Stimulated activated naive CD8-positive, alpha-beta T cell treated with anti-CD3 and anti-CD28 coated beads, Interleukin-15, amount 100 ng/mL, for 72 hours (primary cell): ENCODE results near the gene PNMA8B.

ENCODE experiments used
- ATAC-seq: fragments of 150-1000 bp; cut with Tn5 transposase; 2 replicates; pipeline ENCODE4 v1.10.0; 2021; ENCODE audit warnings: mild to moderate bottlenecking, moderate library complexity
- DNase-seq, 2 donors: peaks; one replicate each; pipeline ENCODE4 v3.0.0; 2021 to 2022
- H3K27ac Mint-ChIP-seq, 2 donors: one replicate each; pipeline ENCODE4 v1.8.0; 2022; ENCODE audit warnings: mild to moderate bottlenecking in 2 of 2, mixed read lengths in 2 of 2, moderate library complexity in 2 of 2
- H3K27me3 Mint-ChIP-seq: one replicate; pipeline ENCODE4 v1.8.0; 2022; ENCODE audit warnings: mixed read lengths
- H3K4me1 Mint-ChIP-seq: one replicate; pipeline ENCODE4 v1.8.0; 2022; ENCODE audit warnings: mild to moderate bottlenecking, mixed read lengths
- H3K4me3 Mint-ChIP-seq, 2 donors: one replicate each; pipeline ENCODE4 v1.8.0; 2022; ENCODE audit warnings: mild to moderate bottlenecking in 2 of 2, mixed read lengths in 2 of 2, moderate library complexity in 1 of 2
- H3K9me3 Mint-ChIP-seq, 2 donors: one replicate each; pipeline ENCODE4 v1.8.0; 2022; ENCODE audit warnings: mixed read lengths in 2 of 2

The PNMA8B gene

GRCh38 chr19:46494941-46495785 is 504 bp downstream of the PNMA8B start:
- DNase-seq (no peak), ATAC-seq (no peak)
- Mint-ChIP-seq H3K4me1 (peaks cover 47% of the 10 kb centered on the region), H3K27me3 (peaks cover 67% of the 10 kb centered on the region), H3K9me3 (no peaks in the 10 kb centered on the region), H3K4me3 (peak overlapping the region; percentile 82 to 86), H3K27ac (no peak overlapping the region)

- peak overlapping the region; percentile 56 to 98 for H3K27ac Mint-ChIP-seq
- H3K27me3 Mint-ChIP-seq = peaks cover 67% of the 10 kb centered on the region
- peaks cover 55% of the 10 kb centered on the region for H3K4me1 Mint-ChIP-seq
- ATAC-seq (no peak), DNase-seq (peak in 1 of 2 donors; percentile 20)
- peak overlapping the region; percentile 82 to 86 for H3K4me3 Mint-ChIP-seq
- H3K9me3 Mint-ChIP-seq = no peaks in the 10 kb centered on the region
These were observed 1.3 kb downstream of the PNMA8B start for GRCh38 chr19:46494146-46494940.

- H3K27ac Mint-ChIP-seq = peak overlapping the region; percentile 90 to 98
- ATAC-seq (peak; percentile 63), DNase-seq (peak; percentile 46 to 52)
- peaks cover 71% of the 10 kb centered on the region for H3K27me3 Mint-ChIP-seq
- H3K4me1 Mint-ChIP-seq = peaks cover 63% of the 10 kb centered on the region
- no peaks in the 10 kb centered on the region for H3K9me3 Mint-ChIP-seq
- H3K4me3 Mint-ChIP-seq = peak overlapping the region; percentile 82 to 86
These were observed 2.2 kb downstream of the PNMA8B start for GRCh38 chr19:46493236-46494145.

- peaks cover 78% of the 10 kb centered on the region for H3K27me3 Mint-ChIP-seq
- H3K27ac Mint-ChIP-seq = peak overlapping the region; percentile 89 to 90
- ATAC-seq = peak; percentile 57
- no peaks in the 10 kb centered on the region for H3K9me3 Mint-ChIP-seq
- peaks cover 70% of the 10 kb centered on the region for H3K4me1 Mint-ChIP-seq
- no peak for DNase-seq
- peak overlapping the region; percentile 80 to 86 for H3K4me3 Mint-ChIP-seq
These were observed 2.8 kb downstream of the PNMA8B start for GRCh38 chr19:46492841-46493235.

GRCh38 chr19:46491975-46492682 is 3.5 kb downstream of the PNMA8B start:
- H3K4me3 Mint-ChIP-seq = peak overlapping the region in 1 of 2 donors; percentile 86
- H3K4me1 Mint-ChIP-seq = peaks cover 77% of the 10 kb centered on the region
- DNase-seq = no peak
- no peaks in the 10 kb centered on the region for H3K9me3 Mint-ChIP-seq
- no peak overlapping the region for H3K27ac Mint-ChIP-seq
- H3K27me3 Mint-ChIP-seq = peaks cover 85% of the 10 kb centered on the region
- no peak for ATAC-seq

- DNase-seq (no peak), ATAC-seq (no peak)
- Mint-ChIP-seq H3K4me1 (peaks cover 81% of the 10 kb centered on the region), H3K9me3 (no peaks in the 10 kb centered on the region), H3K4me3 (no peak overlapping the region), H3K27ac (no peak overlapping the region), H3K27me3 (peaks cover 96% of the 10 kb centered on the region)
These were observed 4.9 kb downstream of the PNMA8B start for GRCh38 chr19:46490774-46491173.

GRCh38 chr19:46489445-46490272 is 6.0 kb downstream of the PNMA8B start:
- peak; percentile 33 for ATAC-seq
- peak in 1 of 2 donors; percentile 15 for DNase-seq
- no peaks in the 10 kb centered on the region for H3K9me3 Mint-ChIP-seq
- peaks cover 74% of the 10 kb centered on the region for H3K4me1 Mint-ChIP-seq
- peaks cover 98% of the 10 kb centered on the region for H3K27me3 Mint-ChIP-seq
- no peak overlapping the region for H3K27ac Mint-ChIP-seq
- H3K4me3 Mint-ChIP-seq = peak overlapping the region; percentile 10 to 27

GRCh38 chr19:46488551-46488950 is 7.1 kb downstream of the PNMA8B start:
- no peak overlapping the region for H3K27ac Mint-ChIP-seq
- no peaks in the 10 kb centered on the region for H3K9me3 Mint-ChIP-seq

GRCh38 chr19:46487802-46488445 is 7.7 kb downstream of the PNMA8B start:
- H3K27me3 Mint-ChIP-seq = peaks cover 93% of the 10 kb centered on the region
- no peak overlapping the region for H3K4me3 Mint-ChIP-seq
- peaks cover 58% of the 10 kb centered on the region for H3K4me1 Mint-ChIP-seq
- peak overlapping the region in 1 of 2 donors; percentile 44 for H3K27ac Mint-ChIP-seq
- DNase-seq = peak; percentile 73 to 77
- ATAC-seq = peak; percentile 78
- H3K9me3 Mint-ChIP-seq = no peaks in the 10 kb centered on the region

More at GRCh38 chr19:46488551-46488950, 7.1 kb downstream of the PNMA8B start:
- ATAC-seq (no peak), DNase-seq (peak in 1 of 2 donors; percentile 16)
- Mint-ChIP-seq H3K27me3 (peaks cover 97% of the 10 kb centered on the region), H3K4me1 (peaks cover 64% of the 10 kb centered on the region), H3K4me3 (no peak overlapping the region)

GRCh38 chr19:46487178-46487801 is 8.4 kb downstream of the PNMA8B start:
- Mint-ChIP-seq H3K27ac (no peak overlapping the region), H3K4me3 (no peak overlapping the region), H3K9me3 (no peaks in the 10 kb centered on the region), H3K4me1 (peaks cover 52% of the 10 kb centered on the region), H3K27me3 (peaks cover 93% of the 10 kb centered on the region)
- DNase-seq (no peak), ATAC-seq (no peak)

- Mint-ChIP-seq H3K9me3 (no peaks in the 10 kb centered on the region), H3K27me3 (peaks cover 93% of the 10 kb centered on the region), H3K27ac (no peak overlapping the region), H3K4me1 (peaks cover 45% of the 10 kb centered on the region), H3K4me3 (no peak overlapping the region)
- no peak for ATAC-seq
- no peak for DNase-seq
These were observed 9.3 kb downstream of the PNMA8B start for GRCh38 chr19:46486358-46486757.

GRCh38 chr19:46484656-46485055 is 11.0 kb downstream of the PNMA8B start:
- Mint-ChIP-seq H3K9me3 (no peaks in the 10 kb centered on the region), H3K4me3 (no peak overlapping the region), H3K27me3 (peaks cover 85% of the 10 kb centered on the region), H3K4me1 (peaks cover 30% of the 10 kb centered on the region), H3K27ac (no peak overlapping the region)
- ATAC-seq = no peak
- no peak for DNase-seq

- Mint-ChIP-seq H3K27me3 (peaks cover 81% of the 10 kb centered on the region), H3K9me3 (no peaks in the 10 kb centered on the region), H3K4me1 (peaks cover 19% of the 10 kb centered on the region), H3K27ac (no peak overlapping the region), H3K4me3 (no peak overlapping the region)
- DNase-seq (no peak), ATAC-seq (no peak)
These were observed 13.0 kb downstream of the PNMA8B start for GRCh38 chr19:46482631-46483030.
